GM12801 (cell line): ENCODE measurements around the gene CUEDC1.

ENCODE experiments used
- CTCF ChIP-seq: IDR thresholded peaks from one replicate; pipeline ENCODE4 v1.5.1; 2011; ENCODE audit warnings: control low read depth; ENCODE audit not compliant: insufficient read length; ENCODE audit errors: extremely low read depth

The CUEDC1 gene

GRCh38 chr17:57945996-57946797 is 9.0 kb downstream of the CUEDC1 start:
- TF ChIP-seq CTCF: no peak

GRCh38 chr17:57944908-57945307 is 10.3 kb downstream of the CUEDC1 start:
- TF ChIP-seq CTCF: no peak

GRCh38 chr17:57943645-57944044 is 11.6 kb downstream of the CUEDC1 start:
- TF ChIP-seq CTCF: no peak

- TF ChIP-seq CTCF: no peak
These were observed 12.1 kb downstream of the CUEDC1 start for GRCh38 chr17:57943140-57943539.

GRCh38 chr17:57941384-57942370 is 13.5 kb downstream of the CUEDC1 start:
- no peak for TF ChIP-seq CTCF

- no peak for TF ChIP-seq CTCF
These were observed 14.4 kb downstream of the CUEDC1 start for GRCh38 chr17:57940653-57941329.

- TF ChIP-seq CTCF: no peak
These were observed 15.0 kb downstream of the CUEDC1 start for GRCh38 chr17:57940231-57940630.
